ENCODE measurements around the gene USP19.

Gene USP19, protein sequence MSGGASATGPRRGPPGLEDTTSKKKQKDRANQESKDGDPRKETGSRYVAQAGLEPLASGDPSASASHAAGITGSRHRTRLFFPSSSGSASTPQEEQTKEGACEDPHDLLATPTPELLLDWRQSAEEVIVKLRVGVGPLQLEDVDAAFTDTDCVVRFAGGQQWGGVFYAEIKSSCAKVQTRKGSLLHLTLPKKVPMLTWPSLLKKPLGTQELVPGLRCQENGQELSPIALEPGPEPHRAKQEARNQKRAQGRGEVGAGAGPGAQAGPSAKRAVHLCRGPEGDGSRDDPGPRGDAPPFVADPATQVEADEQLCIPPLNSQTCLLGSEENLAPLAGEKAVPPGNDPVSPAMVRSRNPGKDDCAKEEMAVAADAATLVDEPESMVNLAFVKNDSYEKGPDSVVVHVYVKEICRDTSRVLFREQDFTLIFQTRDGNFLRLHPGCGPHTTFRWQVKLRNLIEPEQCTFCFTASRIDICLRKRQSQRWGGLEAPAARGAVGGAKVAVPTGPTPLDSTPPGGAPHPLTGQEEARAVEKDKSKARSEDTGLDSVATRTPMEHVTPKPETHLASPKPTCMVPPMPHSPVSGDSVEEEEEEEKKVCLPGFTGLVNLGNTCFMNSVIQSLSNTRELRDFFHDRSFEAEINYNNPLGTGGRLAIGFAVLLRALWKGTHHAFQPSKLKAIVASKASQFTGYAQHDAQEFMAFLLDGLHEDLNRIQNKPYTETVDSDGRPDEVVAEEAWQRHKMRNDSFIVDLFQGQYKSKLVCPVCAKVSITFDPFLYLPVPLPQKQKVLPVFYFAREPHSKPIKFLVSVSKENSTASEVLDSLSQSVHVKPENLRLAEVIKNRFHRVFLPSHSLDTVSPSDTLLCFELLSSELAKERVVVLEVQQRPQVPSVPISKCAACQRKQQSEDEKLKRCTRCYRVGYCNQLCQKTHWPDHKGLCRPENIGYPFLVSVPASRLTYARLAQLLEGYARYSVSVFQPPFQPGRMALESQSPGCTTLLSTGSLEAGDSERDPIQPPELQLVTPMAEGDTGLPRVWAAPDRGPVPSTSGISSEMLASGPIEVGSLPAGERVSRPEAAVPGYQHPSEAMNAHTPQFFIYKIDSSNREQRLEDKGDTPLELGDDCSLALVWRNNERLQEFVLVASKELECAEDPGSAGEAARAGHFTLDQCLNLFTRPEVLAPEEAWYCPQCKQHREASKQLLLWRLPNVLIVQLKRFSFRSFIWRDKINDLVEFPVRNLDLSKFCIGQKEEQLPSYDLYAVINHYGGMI (N-terminal part only)

DNA sequence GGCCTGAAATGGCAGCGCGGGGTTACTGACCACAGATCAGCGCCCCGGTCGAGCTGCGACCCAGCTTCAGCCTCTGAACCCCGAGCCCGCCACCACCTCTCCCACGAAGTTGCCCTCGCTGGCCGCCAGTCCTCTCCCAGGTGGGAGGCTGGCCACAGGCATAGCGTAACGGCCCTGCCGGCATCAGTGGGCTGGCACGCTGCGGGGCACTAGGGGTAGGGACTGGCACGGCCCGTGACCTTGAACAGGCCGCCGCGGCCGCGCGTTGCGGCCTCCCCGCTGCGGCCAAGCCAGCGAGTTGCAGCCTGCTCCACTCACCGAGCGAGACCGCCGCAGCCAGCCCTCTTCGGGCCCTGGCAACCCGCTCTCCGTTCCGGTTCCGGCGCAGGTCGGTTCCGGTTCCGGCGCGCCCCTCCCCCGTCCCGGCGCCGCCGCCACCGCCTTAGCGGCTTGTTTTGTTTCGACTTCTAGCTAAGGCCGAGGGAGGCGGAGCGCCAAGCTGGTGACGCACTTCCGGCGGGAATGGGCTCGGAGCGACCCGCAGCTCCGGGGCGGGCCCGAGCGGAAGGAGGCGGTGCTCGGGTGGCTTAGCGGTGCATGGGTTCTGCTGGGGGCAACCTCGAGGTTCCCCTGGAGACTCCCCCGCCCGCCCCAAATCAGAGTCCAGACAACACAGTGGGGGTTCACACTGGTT lies at the start of gene USP19:
TSS of gene USP19 (minus strand) at position 386 of the 694 bp plus-strand sequence. CDS start 1,678 bp downstream, outside the sequence.
- peak; percentile 90 for DNase-seq (ENCODE audit: low read depth)

DNA sequence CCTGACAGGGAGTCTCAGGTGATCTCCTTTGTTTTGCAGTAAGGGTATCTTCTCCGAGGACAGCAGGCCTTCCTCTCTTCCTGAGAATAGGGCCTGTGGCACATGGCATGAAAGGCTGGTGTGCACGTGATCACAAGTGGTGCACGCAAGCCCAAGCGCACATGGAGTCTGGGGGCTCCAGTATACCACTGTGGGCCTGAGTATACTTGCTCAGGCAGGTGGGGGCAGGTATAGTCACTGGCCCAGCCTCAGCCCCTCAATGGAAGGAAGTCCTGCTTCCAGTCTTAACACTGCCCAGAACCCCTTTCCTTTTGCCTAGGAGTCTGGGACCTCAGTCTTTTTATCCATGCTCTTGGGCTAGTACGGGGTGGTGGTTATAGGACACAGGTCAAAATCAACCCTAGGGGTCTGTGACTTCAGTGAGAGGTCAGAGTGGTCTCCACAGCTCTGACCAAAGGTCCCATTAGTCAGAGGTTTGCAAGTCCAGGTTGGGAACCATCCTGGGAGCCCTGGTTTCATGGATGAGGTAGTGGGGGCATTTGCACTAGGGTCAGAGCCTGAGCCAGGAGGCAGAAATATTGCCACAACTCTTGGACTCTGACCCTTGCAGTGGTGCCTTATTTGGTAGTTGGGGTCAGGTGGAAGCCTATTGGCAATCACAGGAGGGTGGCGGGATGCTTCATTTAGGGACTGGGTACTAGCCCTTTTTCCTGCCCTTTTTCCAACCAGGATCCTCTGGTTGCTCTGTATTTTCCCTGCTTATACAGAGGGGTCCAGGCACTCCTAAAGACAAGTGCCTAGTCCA lies 46.3 kb upstream of the USP19 start:
- no peak for DNase-seq (ENCODE audit: low read depth)

DNA sequence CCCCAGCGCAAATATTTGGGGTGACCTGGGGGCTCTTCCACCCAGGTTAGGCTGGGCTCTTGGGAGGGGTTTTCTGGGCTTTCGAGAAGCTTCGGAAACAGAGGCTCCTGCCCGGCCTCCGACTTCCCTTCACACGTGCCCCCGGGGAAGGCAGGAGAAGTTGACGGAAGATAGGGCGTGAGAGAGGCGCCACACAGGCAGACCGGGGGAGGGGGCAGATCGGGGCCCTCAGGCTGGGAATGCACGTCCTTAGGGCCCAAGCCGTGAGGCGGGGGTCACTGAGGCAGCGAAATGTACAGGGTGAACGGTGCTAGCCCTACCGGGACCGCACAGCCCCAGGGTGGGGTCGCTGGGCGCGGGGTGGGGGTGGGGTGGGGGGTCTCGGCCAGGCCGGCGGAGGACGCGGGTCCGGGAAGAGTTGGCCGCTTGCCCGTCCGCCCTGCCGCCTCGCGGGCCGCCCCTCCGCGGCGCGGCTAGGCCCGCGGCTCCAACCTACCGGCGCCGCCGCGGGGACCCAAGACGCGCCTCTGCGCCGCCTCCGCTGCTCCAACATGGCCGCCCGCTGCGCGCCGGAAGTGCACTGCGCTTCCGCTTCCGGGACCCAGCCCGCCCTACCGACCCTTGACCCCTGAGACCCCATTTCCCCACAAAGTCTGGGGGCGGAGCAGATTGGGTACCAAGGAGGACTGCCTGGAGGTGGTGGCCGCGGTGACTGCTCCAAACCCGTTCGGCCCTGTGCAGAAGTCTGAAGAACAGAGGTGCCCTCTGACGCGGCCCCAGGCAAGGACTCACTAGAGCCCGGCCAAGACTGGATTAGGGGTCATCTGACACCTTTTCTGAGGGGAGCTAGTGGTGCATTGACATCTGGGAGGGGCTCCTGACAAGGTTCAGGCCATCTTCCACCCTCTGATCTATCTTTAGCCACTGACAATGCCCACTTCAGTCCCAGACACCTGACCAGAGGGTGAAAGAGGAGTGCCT lies 45.4 kb upstream of the USP19 start, which contains the start of gene CCDC71:
TSS of gene CCDC71 (minus strand) at position 561 of the 981 bp plus-strand sequence. CDS start 2,123 bp downstream, outside the sequence.
- peak; percentile 70 for DNase-seq (ENCODE audit: low read depth)

DNA sequence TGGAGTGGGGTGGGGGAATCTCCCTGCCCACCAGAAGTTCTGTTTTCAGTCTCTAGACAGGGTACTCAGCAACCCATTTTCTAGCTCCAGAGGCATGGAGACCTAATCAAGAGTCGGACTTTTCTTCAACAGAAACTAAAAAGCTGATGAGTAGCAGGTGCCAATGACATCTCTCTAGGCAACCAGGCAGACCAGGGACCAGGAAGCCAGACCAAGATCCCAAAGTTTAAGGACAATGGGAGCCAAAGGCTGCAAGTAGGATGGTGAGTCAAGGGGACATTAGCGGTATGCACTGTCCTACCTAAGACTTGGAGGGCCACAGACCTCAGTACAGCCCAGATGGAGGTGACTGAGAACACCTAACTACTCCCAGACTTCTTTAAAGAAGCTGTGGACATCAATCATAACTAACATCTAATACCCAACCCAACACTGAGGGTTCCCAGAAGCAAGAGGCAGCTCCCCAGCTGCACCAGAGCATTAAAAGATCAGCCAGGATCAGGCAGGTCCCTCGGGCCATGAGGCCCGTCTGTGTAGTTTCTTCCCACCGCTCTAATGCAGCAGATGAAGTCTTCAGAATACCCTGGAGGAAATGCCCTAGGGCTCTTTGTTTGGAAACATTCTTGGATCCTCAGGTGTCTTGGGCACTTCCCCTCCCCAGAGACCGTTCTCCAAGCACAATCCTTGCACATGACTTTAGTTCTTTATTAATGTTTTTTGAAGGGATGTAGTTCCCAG lies 44.5 kb upstream of the USP19 start:
- no peak for DNase-seq (ENCODE audit: low read depth)

DNA sequence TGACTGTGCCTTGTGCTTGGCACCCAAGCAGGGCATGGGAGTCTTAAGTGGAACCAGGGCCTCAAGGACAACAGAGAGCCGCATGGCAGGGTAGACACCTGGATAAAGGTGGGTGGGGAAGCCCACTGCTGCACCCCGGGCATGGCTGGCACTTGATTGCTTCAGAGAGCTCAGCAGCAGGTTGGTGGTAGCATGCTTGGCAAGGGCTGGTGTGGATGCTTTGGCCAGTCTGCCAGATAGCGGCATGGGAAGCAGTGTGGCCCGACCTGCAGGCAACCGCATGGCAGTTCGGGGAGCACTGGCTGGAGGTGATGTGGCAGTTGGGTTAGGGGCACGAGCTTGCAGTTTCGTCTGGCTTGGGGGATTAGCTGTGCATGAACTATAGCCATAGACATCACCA lies 43.0 kb upstream of the USP19 start:
- no peak for DNase-seq (ENCODE audit: low read depth)

DNA sequence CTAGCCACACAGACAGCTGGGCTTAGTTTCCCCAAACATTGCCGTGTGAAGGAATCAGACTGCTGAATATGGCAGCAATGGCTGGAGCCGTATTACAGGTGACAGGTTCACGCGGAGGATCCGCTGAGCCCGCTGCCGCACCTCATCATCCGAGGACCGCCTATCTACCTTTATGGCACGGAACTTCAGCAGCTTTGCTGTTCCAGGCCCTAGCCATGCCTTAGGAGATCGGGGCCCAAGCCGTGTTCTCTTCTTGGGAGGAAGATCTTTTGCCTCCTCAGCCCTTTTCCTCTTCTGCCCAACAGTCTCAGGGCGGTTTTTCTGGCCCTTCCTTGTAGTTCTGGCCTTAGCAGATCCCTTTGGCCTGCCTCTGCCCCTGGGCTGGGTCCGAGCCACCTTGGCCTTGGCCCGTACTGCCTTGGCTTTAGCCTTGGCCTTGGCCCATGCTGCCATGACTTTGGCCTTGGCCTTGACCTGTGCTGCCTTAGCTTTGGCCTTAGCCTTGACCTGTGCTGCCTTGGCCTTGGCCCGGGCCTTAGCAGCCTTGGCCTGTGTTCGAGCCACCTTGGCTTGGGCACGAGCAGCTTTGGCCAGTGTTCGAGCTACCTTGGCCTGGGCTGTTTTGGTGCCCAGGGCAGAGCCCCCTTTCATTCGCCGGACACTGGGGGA lies 42.3 kb upstream of the USP19 start:
- no peak for DNase-seq (ENCODE audit: low read depth)

DNA sequence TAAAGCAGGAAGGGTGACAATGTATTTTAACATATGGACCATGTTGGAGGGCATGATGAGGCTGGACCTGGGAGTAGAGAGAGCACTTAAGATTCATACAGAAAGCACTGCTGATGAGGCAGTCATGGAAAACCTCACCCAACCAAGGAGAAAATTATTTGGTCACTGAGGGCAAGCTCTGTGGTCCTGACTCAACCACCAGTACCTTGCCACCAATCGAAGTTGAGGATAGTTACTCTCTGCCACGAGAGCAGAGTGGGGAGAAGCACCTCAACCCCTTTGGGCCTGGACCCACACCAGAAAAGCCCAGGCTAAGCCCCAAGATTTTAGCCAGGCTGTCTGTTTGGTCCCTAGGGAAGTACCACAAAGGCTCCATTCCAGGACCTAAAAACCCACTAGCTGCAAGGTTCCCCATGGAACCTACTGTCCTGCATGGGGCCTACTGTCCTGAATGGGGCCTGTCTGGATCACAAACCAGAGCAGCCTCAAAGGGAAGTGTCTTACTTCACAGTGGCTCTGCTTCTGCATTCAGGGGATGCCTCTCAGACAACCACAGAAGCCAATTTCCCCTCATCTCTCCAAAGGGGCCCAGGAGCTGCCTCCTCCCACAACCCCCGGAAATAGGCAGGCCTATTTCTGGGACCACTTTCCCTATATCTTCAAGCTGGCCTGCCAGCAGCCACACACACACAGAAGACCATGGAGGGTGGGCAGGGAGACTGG lies 41.3 kb upstream of the USP19 start:
- DNase-seq (ENCODE audit: low read depth), result no peak

DNA sequence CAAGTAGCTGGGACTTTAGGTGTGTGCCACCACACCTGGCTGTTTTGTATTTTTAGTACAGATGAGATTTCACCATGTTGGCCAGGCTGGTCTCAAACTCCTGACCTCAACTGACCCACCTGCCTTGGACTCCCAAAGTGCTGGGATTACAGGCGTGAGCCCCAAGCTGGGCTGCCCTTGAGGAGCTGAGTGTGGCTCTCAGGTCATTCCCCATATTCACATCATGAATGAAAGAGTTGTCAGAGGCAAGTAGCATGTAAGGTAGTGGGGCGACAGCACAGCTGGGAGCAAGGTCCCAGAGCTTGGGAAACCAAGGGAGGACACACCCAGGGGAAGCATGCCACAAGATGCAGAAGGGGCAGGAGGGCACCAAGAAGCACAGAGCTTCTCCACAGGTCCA lies 40.6 kb upstream of the USP19 start:
- DNase-seq (ENCODE audit: low read depth), result no peak

DNA sequence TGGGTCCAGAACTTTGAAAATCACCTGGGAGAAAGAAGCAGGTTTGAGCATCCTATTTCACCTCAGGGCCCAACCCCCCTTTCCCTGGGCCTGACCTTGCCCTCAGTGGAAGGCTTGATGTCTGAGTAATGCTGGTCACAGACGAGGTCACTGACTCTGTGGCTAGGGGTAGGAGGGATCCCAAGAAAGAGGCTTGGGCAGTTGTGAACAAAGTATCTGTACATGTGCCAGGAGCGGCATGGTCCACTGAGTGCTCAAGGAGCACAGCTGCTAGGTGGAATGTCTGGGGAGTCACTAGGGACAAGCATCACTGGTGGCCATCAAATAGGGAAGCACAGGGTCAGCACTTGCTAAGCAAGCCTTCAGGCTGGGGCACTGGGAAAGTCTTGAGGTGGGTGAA lies 38.2 kb upstream of the USP19 start:
- DNase-seq (ENCODE audit: low read depth), result no peak

DNA sequence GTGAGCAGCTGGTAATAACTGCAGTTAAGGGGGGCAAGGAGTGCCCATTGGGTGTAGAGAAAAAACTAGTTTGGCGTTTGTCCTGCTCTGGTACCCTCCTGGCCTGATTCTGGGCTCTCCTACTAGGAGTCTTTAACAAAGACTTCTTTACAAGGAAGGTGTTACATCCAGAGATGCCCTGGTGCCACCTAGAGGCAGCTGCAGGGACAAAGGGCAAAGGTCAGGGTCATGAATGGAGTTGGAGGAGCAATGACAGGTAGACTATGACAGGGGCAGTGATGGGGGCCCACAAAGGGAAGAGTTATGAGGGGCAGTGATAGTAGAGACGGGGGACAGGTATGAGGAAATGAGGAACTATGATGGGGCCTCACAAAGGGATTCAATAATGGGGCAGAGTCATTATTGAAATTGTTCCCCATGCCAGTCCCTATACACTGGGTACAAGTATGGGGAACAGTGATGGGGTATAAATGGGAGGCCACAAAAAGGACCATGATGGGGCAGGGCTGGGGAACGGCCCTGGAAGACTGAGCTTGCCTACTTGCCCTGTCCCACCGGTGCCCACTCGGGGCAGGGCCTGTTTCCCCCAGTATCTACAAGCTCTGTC lies 37.6 kb upstream of the USP19 start:
- peak; percentile 45 for DNase-seq (ENCODE audit: low read depth)

DNA sequence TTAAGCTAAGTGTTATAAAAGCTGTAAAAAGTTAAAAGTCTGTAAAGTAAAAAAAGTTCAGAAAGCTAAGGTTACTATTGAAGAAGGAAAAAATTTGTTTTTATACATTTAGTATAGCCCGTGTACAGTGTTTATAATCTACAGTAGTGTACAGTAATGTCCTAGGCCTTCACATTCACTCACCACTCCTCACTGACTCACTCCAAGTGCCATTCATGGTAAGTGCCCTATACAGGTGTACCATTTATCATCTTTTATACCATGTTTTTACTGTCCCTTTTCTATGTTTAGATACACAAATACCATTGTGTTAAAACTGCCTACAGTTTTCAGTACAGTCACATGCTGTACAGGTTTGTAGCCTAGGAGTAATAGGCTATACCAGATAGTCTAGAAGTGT lies 36.7 kb upstream of the USP19 start:
- DNase-seq (ENCODE audit: low read depth), result no peak

DNA sequence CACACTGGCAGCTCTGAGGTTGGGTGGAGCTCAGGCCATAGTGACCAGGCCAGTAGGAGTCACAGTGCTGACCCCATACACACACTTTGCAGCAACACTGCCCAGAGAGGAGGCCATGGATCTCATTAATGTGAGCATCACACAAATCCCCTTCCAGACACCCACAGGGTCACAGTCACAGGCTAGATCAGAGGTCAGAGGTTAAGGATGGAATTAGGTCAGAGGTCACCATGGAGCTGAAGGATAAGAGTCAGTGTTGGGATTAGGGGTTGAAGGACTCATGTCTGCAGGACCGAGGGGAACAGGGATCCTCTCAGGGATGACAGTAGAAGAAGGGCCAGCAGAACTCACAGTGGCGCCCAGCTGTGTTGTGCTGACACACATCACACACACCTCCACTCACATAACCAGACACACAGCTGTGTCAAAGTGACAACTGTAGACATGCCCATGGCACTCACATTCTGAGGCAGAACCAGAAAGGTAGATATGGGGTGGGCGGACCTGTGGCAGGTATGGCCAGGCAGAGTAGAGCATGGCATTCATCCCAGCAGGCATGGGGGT lies 32.8 kb upstream of the USP19 start:
- DNase-seq (ENCODE audit: low read depth), result no peak

DNA sequence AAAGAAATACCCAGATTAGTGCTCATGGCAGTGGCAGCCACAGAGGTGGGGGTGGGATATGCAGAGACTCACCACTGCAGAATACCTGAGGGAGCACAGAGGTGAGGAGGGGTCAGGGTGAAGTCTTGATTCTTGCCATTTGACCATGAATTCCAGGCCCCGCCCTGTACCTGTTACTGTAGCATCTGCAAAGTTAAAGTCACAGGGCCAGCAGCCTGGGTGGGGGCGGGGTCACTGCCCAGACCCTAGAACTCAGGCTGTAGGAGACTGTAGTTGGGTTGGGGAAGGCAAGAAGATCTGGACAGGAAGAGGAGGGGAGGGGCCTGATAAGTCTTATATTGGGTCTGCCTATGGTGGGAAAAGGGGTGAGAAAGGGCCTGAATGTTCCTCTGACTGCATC lies 31.0 kb upstream of the USP19 start:
- no peak for DNase-seq (ENCODE audit: low read depth)

DNA sequence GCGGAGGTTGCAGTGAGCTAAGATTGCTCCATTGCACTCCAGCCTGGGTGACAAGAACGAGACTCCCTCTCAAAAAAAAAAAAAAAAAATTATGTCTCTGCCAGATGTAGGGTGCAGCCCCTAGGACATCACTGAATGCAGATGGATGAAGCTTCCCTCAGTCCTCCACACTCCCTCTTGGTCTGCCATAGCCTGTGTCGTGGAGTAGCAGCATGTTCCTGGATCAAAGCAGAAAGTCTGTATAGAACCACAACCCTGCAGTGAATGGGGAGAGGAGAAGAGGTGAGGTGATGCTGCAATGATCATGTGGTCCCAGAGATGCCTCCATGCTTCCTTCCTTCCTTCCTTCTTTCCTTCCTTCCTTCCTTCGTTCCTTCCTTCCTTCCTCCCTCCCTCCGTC lies 27.5 kb upstream of the USP19 start:
- DNase-seq (ENCODE audit: low read depth), result no peak

DNA sequence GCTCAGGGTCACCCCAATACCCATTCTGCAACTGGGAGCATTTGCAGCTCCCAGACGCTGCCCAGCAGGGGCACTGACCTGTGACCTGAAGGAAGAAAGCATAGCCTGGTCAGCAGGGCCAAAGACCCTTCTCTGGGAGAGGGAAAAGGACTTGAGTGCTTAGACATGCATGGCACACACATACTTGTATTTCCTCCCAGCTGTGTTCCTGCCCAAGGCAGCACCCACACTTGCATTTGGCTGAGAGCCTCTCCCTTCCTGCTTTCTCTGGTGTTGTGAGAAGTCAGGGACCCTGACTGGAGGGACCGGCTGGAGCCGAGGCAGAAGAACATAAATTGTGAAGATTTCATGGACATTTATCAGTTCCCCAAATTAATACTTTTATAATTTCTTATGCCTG lies 19.5 kb upstream of the USP19 start:
- DNase-seq (ENCODE audit: low read depth), result no peak

DNA sequence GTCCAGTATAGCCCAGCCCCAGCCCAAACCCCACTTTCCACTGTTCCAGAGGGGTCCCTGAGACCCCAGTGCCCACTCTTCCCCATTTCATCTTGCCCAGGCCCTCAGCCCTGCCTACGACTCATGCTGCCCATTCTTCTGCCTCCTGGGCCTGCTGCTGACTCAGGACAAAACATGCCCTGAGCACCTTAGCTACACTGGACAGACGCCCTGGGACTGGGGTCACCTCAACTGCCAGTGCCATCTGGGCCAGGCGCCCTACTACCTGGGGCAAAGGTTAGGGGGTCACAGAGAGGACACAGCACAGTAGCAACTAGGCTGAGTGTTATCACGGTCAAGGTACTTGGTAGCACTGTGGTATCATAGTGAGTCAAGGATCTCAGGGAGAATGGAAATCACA lies 14.9 kb upstream of the USP19 start:
- DNase-seq (ENCODE audit: low read depth), result no peak
